GM23338 (cell line): ENCODE data around the gene RMND5A. TPM values are rescaled to one million over a fixed set of nuclear protein-coding genes. Genes with fewer than 3 reads are reported as not detected.

ENCODE experiments used
- ATAC-seq: fragments of 200-7000 bp; cut with Tn5 transposase; 3 replicates; pipeline ENCODE4 v1.9.1; 2020
- DNase-seq: peaks from one replicate; pipeline ENCODE4 v3.0.0-alpha.2; 2015; ENCODE audit warnings: low spot score
- H2AFZ ChIP-seq: fragments of 200-600 bp; sonication (generic); 2 replicates; pipeline ENCODE4 v1.8.0; 2016; ENCODE audit warnings: antibody characterized with exemption, mild to moderate bottlenecking, moderate library complexity
- H3F3A ChIP-seq: fragments of 200-600 bp; sonication (generic); replicated peaks from 2 replicates; pipeline ENCODE4 v1.8.0; 2017; ENCODE audit warnings: antibody characterized with exemption, mixed run types, low read depth
- H3K27ac ChIP-seq: fragments of 200-600 bp; sonication (generic); 2 replicates; pipeline ENCODE4 v1.6.1; 2016; ENCODE audit warnings: low read depth
- H3K27me3 ChIP-seq: fragments of 200-600 bp; sonication (generic); 2 replicates; pipeline ENCODE4 v1.8.0; 2016; ENCODE audit warnings: mild to moderate bottlenecking, mixed run types, moderate library complexity; ENCODE audit not compliant: insufficient read depth
- H3K36me3 ChIP-seq: fragments of 200-600 bp; sonication (generic); 2 replicates; pipeline ENCODE4 v1.8.0; 2016; ENCODE audit warnings: mild to moderate bottlenecking; ENCODE audit not compliant: insufficient read depth
- H3K4me1 ChIP-seq: fragments of 200-600 bp; sonication (generic); 2 replicates; pipeline ENCODE4 v1.8.0; 2016; ENCODE audit warnings: mild to moderate bottlenecking, moderate library complexity; ENCODE audit not compliant: insufficient read depth
- H3K4me2 ChIP-seq: fragments of 200-600 bp; sonication (generic); 2 replicates; pipeline ENCODE4 v1.7.1; 2017; ENCODE audit warnings: mixed run types
- H3K4me3 ChIP-seq: fragments of 200-600 bp; sonication (generic); 2 replicates; pipeline ENCODE4 v1.6.1; 2016; ENCODE audit warnings: mixed run types
- H3K79me2 ChIP-seq: fragments of 200-600 bp; sonication (generic); replicated peaks from 2 replicates; pipeline ENCODE4 v1.8.0; 2017; ENCODE audit warnings: mild to moderate bottlenecking; ENCODE audit not compliant: insufficient read depth
- H3K9me2 ChIP-seq: fragments of 200-600 bp; sonication (generic); 2 replicates; pipeline ENCODE4 v1.8.0; 2017; ENCODE audit not compliant: insufficient read depth
- H4K20me1 ChIP-seq: fragments of 200-600 bp; sonication (generic); replicated peaks from 2 replicates; pipeline ENCODE4 v1.8.0; 2017; ENCODE audit warnings: mild to moderate bottlenecking; ENCODE audit not compliant: insufficient read depth
- H3K27ac Mint-ChIP-seq: 2 replicates; pipeline ENCODE4 v1.8.0; 2020; ENCODE audit warnings: inconsistent platforms, mild to moderate bottlenecking, moderate library complexity, mixed read lengths
- H3K27me3 Mint-ChIP-seq: 3 replicates; pipeline ENCODE4 v1.8.0; 2022; ENCODE audit warnings: low read depth, mild to moderate bottlenecking, moderate library complexity, mixed read lengths, inconsistent platforms; ENCODE audit not compliant: insufficient read depth, poor library complexity
- H3K36me3 Mint-ChIP-seq: 3 replicates; pipeline ENCODE4 v1.8.0; 2021; ENCODE audit warnings: low read depth, mild to moderate bottlenecking, inconsistent platforms, moderate library complexity, mixed read lengths
- H3K4me1 Mint-ChIP-seq: 3 replicates; pipeline ENCODE4 v1.8.0; 2020; ENCODE audit warnings: mild to moderate bottlenecking, inconsistent platforms, mixed read lengths
- H3K4me3 Mint-ChIP-seq: 3 replicates; pipeline ENCODE4 v1.8.0; 2021; ENCODE audit warnings: moderate library complexity, mild to moderate bottlenecking, inconsistent platforms, mixed read lengths
- H3K9me3 Mint-ChIP-seq: 3 replicates; pipeline ENCODE4 v1.8.0; 2020; ENCODE audit warnings: moderate library complexity, mild to moderate bottlenecking, inconsistent platforms, mixed read lengths
- CREB1 ChIP-seq: fragments of 250-450 bp; sonication (Bioruptor Pico); IDR thresholded peaks from 2 replicates; pipeline ENCODE4 v1.5.0; 2020; ENCODE audit warnings: low read depth, mild to moderate bottlenecking, moderate library complexity
- CTCF ChIP-seq, 2 experiments: fragments of 200-600 bp in 1 of 2; sonication (generic) in 1 of 2; conservative IDR thresholded peaks; 2 replicates each; pipeline versions ENCODE4 v1.5.1 to v1.6.1; 2016 to 2017; ENCODE audit warnings: antibody characterized with exemption in 2 of 2, low read depth in 2 of 2, mild to moderate bottlenecking in 2 of 2, moderate library complexity in 1 of 2
- EZH2 ChIP-seq: fragments of 200-600 bp; sonication (generic); IDR thresholded peaks from one replicate; pipeline ENCODE4 v1.8.0; 2017; ENCODE audit warnings: antibody characterized with exemption, mild to moderate bottlenecking, low read depth; ENCODE audit not compliant: unreplicated experiment
- EZH2phosphoT487 ChIP-seq: fragments of 200-600 bp; sonication (generic); IDR thresholded peaks from one replicate; pipeline ENCODE4 v1.8.1; 2018; ENCODE audit warnings: antibody characterized with exemption; ENCODE audit not compliant: unreplicated experiment
- POLR2AphosphoS5 ChIP-seq: IDR thresholded peaks from 2 replicates; pipeline ENCODE4 v1.6.1; 2016; ENCODE audit warnings: antibody characterized with exemption, low read depth
- STAT1 ChIP-seq: IDR thresholded peaks from one replicate; pipeline ENCODE4 v1.6.1; 2016; ENCODE audit warnings: antibody characterized with exemption; ENCODE audit not compliant: unreplicated experiment
- ZNF114 ChIP-seq: fragments of 250-450 bp; sonication (Bioruptor Pico); IDR thresholded peaks from 2 replicates; pipeline ENCODE4 v1.5.0; 2020; ENCODE audit warnings: mild to moderate bottlenecking, moderate library complexity
- ZNF462 ChIP-seq: fragments of 250-450 bp; sonication (Bioruptor Pico); IDR thresholded peaks from 2 replicates; pipeline ENCODE4 v1.5.0; 2020; ENCODE audit warnings: mild to moderate bottlenecking, moderate library complexity
- polyA plus RNA-seq: library from polyadenylated mRNA; unstranded; fragments of >200 nt; fragmentation: Nextera tagmentation; extraction: Ambion mirVana; gene quantifications from 2 replicates; pipeline ENCODE4 v1.2.1, GENCODE V29; 2016
- total RNA-seq: library from RNA; depleted of rRNA; stranded (reverse); fragments of >200 nt; shearing (Covaris generic); gene quantifications from 2 replicates; pipeline ENCODE4 v1.2.3, GENCODE V29; 2014

Gene RMND5A
- total and polyA plus RNA-seq, 2 experiments from 2014 or later: 24.0 to 87.9 TPM

- H3K4me3 Mint-ChIP-seq: peak overlapping the region; percentile 64
- no peaks in the 10 kb centered on the region for H4K20me1 ChIP-seq
- no peaks in the 10 kb centered on the region for H3K79me2 ChIP-seq
- H2AFZ ChIP-seq: peak overlapping the region; percentile 98
- H3K36me3 ChIP-seq: no peaks in the 10 kb centered on the region
- no peak overlapping the region for H3K27ac ChIP-seq
- H3K27me3 Mint-ChIP-seq: peaks cover 52% of the 10 kb centered on the region
- peaks cover 5% of the 10 kb centered on the region; the same call in 1 of the 3 replicates for H3K36me3 Mint-ChIP-seq
- peak; percentile 81 for DNase-seq
- H3K27ac Mint-ChIP-seq: no peak overlapping the region
- H3K4me1 Mint-ChIP-seq: peaks cover 16% of the 10 kb centered on the region
- H3K4me3 ChIP-seq: peak overlapping the region; percentile 57
- 0 out of 2 replicates have a peak, but pooled peaks cover 5% of the 10 kb centered on the region for H3K4me1 ChIP-seq
- peak overlapping the region; percentile 82 for H3K4me2 ChIP-seq
- H3K9me3 Mint-ChIP-seq: peaks cover 11% of the 10 kb centered on the region; the same call in 2 of the 3 replicates
- TF ChIP-seq ZNF114 (0 out of 2 replicates have a peak, but pooled peaks have one; percentile 17), POLR2AphosphoS5 (no peak), ZNF462 (no peak), EZH2 (peak; percentile 82), CREB1 (CRISPR knock-in tag) (0 out of 2 replicates have a peak, but pooled peaks have one; percentile 38), EZH2phosphoT487 (peak; percentile 51), CTCF (conservative IDR thresholded peaks at IDR 0.05; ENCODE audit: low read depth in 2 of 2) (no peak), STAT1 (no peak)
- H3K27me3 ChIP-seq: peaks cover 66% of the 10 kb centered on the region
- H3F3A ChIP-seq: no peaks in the 10 kb centered on the region
- no peaks in the 10 kb centered on the region for H3K9me2 ChIP-seq
- ATAC-seq: peak; percentile 24
These were observed 69.0 kb downstream of the RMND5A start for GRCh38 chr2:86788881-86789686.
